Gastrocnemius medialis (tissue), 4 donors: ENCODE measurements around the gene SIRPA. TPM values are rescaled to one million over a fixed set of nuclear protein-coding genes. Genes with fewer than 3 reads are reported as not detected.

Experiments used
- ATAC-seq, 2 donors: fragments of 150-250 bp; one replicate each; pipeline ENCODE4 v1.9.1; 2016
- DNase-seq, 2 donors: peaks; one replicate each; pipeline ENCODE4 v3.0.0-alpha.2; 2019
- H3K27ac ChIP-seq, 4 donors: fragments of 200-600 bp; sonication (generic); 1 replicate in 1 of 4; 2 replicates in 3 of 4; pipeline ENCODE4 v1.5.1; 2016 to 2018; ENCODE audit warnings: mild to moderate bottlenecking in 2 of 4, moderate library complexity in 1 of 4
- H3K27me3 ChIP-seq, 3 donors: fragments of 200-600 bp; sonication (generic) in 2 of 3; 1 replicate in 1 of 3; 2 replicates in 2 of 3; pipeline versions ENCODE4 v1.5.1 to v1.6.0; 2016 to 2019; ENCODE audit warnings: mild to moderate bottlenecking in 1 of 3, moderate library complexity in 1 of 3
- H3K36me3 ChIP-seq, 2 donors: fragments of 200-600 bp; sonication (generic) in 1 of 2; one replicate each; pipeline ENCODE4 v1.5.1; 2017 to 2018
- H3K4me1 ChIP-seq, 2 donors: fragments of 200-600 bp; sonication (generic) in 1 of 2; one replicate each; pipeline ENCODE4 v1.5.1; 2016 to 2017; ENCODE audit warnings: mild to moderate bottlenecking in 2 of 2
- H3K4me3 ChIP-seq, 4 donors: fragments of 200-600 bp; sonication (generic) in 3 of 4; 1 replicate in 1 of 4; 2 replicates in 3 of 4; pipeline ENCODE4 v1.5.1; 2016 to 2019; ENCODE audit warnings: mild to moderate bottlenecking in 2 of 4
- H3K9me3 ChIP-seq, 3 donors: fragments of 200-600 bp; sonication (generic) in 2 of 3; 1 replicate in 1 of 3; 2 replicates in 2 of 3; pipeline ENCODE4 v1.5.1; 2016 to 2019
- CTCF ChIP-seq, 5 experiments: fragments of 450-650 bp in 3 of 5; fragments of 200-600 bp in 2 of 5; sonication (generic) in 2 of 5; IDR thresholded peaks in 4 of 5; conservative IDR thresholded peaks in 1 of 5; 1 replicate in 4 of 5; 2 replicates in 1 of 5; pipeline ENCODE4 v1.5.1; 2016 to 2019; ENCODE audit warnings: antibody characterized with exemption in 5 of 5, mild to moderate bottlenecking in 3 of 5, moderate library complexity in 3 of 5
- POLR2A ChIP-seq, 2 donors: fragments of 450-650 bp; IDR thresholded peaks; one replicate each; pipeline ENCODE4 v1.6.1; 2017; ENCODE audit warnings: antibody characterized with exemption in 2 of 2, mild to moderate bottlenecking in 2 of 2, moderate library complexity in 2 of 2
- in situ Hi-C, 4 donors: fragments of 200-750 bp; cut with MboI; loops; one replicate each; pipeline versions ENCODE4 v1.15.0 to v1.8.0; 2017; ENCODE audit warnings: low sequenced_read_pairs in 4 of 4
- intact Hi-C: fragments of 100-400 bp; cut with DNase I; formaldehyde crosslinking; loops from one replicate; pipeline ENCODE4 v1.15.1; 2023; ENCODE audit warnings: low total_unique reads
- total RNA-seq, 4 donors: library from RNA; depleted of rRNA; stranded (reverse); fragments of >200 nt; gene quantifications; one replicate each; pipeline versions ENCODE4 v1.1.0 to v1.2.3, GENCODE V29; 2016

The SIRPA gene
- total RNA-seq, 4 donors from 2014 or later, result 14.6 to 62.0 (median 20.6) TPM

- Histone ChIP-seq H3K9me3 (no peaks in the 10 kb centered on the region), H3K27ac (no peak overlapping the region), H3K4me3 (no peak overlapping the region), H3K27me3 (no peaks in the 10 kb centered on the region), H3K36me3 (no peaks in the 10 kb centered on the region), H3K4me1 (no peaks in the 10 kb centered on the region)
- intact Hi-C loops, result no loop called here
- ATAC-seq (no peak), DNase-seq (no peak)
- TF ChIP-seq POLR2A (IDR thresholded peaks at IDR 0.05) (no peak), CTCF (IDR thresholded peaks at IDR 0.05 in 4 of 5, conservative IDR thresholded peaks at IDR 0.05 in 1 of 5) (no peak)
- in situ Hi-C loops, result no loop called here
Measured at GRCh38 chr20:1906361-1907051, 11.3 kb downstream of the SIRPA start.

- H3K4me3 ChIP-seq, result no peak overlapping the region
- H3K9me3 ChIP-seq, result no peaks in the 10 kb centered on the region
- H3K27me3 ChIP-seq, result no peaks in the 10 kb centered on the region
- H3K36me3 ChIP-seq, result no peaks in the 10 kb centered on the region
- no peak for TF ChIP-seq CTCF (IDR thresholded peaks at IDR 0.05 in 4 of 5, conservative IDR thresholded peaks at IDR 0.05 in 1 of 5)
- TF ChIP-seq POLR2A (IDR thresholded peaks at IDR 0.05), result no peak
- no peaks in the 10 kb centered on the region for H3K4me1 ChIP-seq
- peak in 1 of 2 donors; percentile 36 for ATAC-seq
- intact Hi-C loops, result no loop called here
- no peak overlapping the region for H3K27ac ChIP-seq
- in situ Hi-C loops, result no loop called here
- DNase-seq, result no peak
Measured at GRCh38 chr20:1907586-1907985, 12.4 kb downstream of the SIRPA start.

- no peak for DNase-seq
- in situ Hi-C loops (no loop called here), intact Hi-C loops (no loop called here)
- ATAC-seq, result no peak
- Histone ChIP-seq H3K9me3 (no peaks in the 10 kb centered on the region), H3K36me3 (no peaks in the 10 kb centered on the region), H3K4me3 (no peak overlapping the region), H3K4me1 (no peaks in the 10 kb centered on the region), H3K27me3 (no peaks in the 10 kb centered on the region), H3K27ac (no peak overlapping the region)
- TF ChIP-seq POLR2A (IDR thresholded peaks at IDR 0.05), result no peak
- TF ChIP-seq CTCF (IDR thresholded peaks at IDR 0.05 in 4 of 5, conservative IDR thresholded peaks at IDR 0.05 in 1 of 5), result no peak
Measured at GRCh38 chr20:1908191-1908590, 13.0 kb downstream of the SIRPA start.

- Histone ChIP-seq H3K27ac (no peak overlapping the region), H3K9me3 (no peaks in the 10 kb centered on the region), H3K36me3 (no peaks in the 10 kb centered on the region), H3K27me3 (no peaks in the 10 kb centered on the region), H3K4me1 (no peaks in the 10 kb centered on the region), H3K4me3 (no peak overlapping the region)
- TF ChIP-seq POLR2A (IDR thresholded peaks at IDR 0.05), result no peak
- no peak for TF ChIP-seq CTCF (IDR thresholded peaks at IDR 0.05 in 4 of 5, conservative IDR thresholded peaks at IDR 0.05 in 1 of 5)
- ATAC-seq (no peak), DNase-seq (no peak)
- in situ Hi-C loops, result no loop called here
- intact Hi-C loops, result no loop called here
Measured at GRCh38 chr20:1909097-1909496, 13.9 kb downstream of the SIRPA start.

- H3K27me3 ChIP-seq, result no peaks in the 10 kb centered on the region
- DNase-seq (no peak), ATAC-seq (no peak)
- intact Hi-C loops (no loop called here), in situ Hi-C loops (no loop called here)
- TF ChIP-seq CTCF (IDR thresholded peaks at IDR 0.05 in 4 of 5, conservative IDR thresholded peaks at IDR 0.05 in 1 of 5) (no peak), POLR2A (IDR thresholded peaks at IDR 0.05) (no peak)
- no peak overlapping the region for H3K4me3 ChIP-seq
- H3K27ac ChIP-seq, result no peak overlapping the region
- H3K4me1 ChIP-seq, result no peaks in the 10 kb centered on the region
- no peaks in the 10 kb centered on the region for H3K9me3 ChIP-seq
- peaks cover 0 to 12% of the 10 kb centered on the region in 2 donors for H3K36me3 ChIP-seq
Measured at GRCh38 chr20:1911536-1911935, 16.3 kb downstream of the SIRPA start.
